Gastrocnemius medialis (tissue), 4 donors: ENCODE measurements around the gene PRKAG3. TPM values are rescaled to one million over a fixed set of nuclear protein-coding genes. Genes with fewer than 3 reads are reported as not detected.

Experiments
- ATAC-seq, 2 donors: fragments of 150-250 bp; one replicate each; pipeline ENCODE4 v1.9.1; 2016
- DNase-seq, 2 donors: peaks; one replicate each; pipeline ENCODE4 v3.0.0-alpha.2; 2019
- H3K27ac ChIP-seq, 4 donors: fragments of 200-600 bp; sonication (generic); 1 replicate in 1 of 4; 2 replicates in 3 of 4; pipeline ENCODE4 v1.5.1; 2016 to 2018; ENCODE audit warnings: mild to moderate bottlenecking in 2 of 4, moderate library complexity in 1 of 4
- H3K27me3 ChIP-seq, 3 donors: fragments of 200-600 bp; sonication (generic) in 2 of 3; 1 replicate in 1 of 3; 2 replicates in 2 of 3; pipeline versions ENCODE4 v1.5.1 to v1.6.0; 2016 to 2019; ENCODE audit warnings: mild to moderate bottlenecking in 1 of 3, moderate library complexity in 1 of 3
- H3K36me3 ChIP-seq, 2 donors: fragments of 200-600 bp; sonication (generic) in 1 of 2; one replicate each; pipeline ENCODE4 v1.5.1; 2017 to 2018
- H3K4me1 ChIP-seq, 2 donors: fragments of 200-600 bp; sonication (generic) in 1 of 2; one replicate each; pipeline ENCODE4 v1.5.1; 2016 to 2017; ENCODE audit warnings: mild to moderate bottlenecking in 2 of 2
- H3K4me3 ChIP-seq, 4 donors: fragments of 200-600 bp; sonication (generic) in 3 of 4; 1 replicate in 1 of 4; 2 replicates in 3 of 4; pipeline ENCODE4 v1.5.1; 2016 to 2019; ENCODE audit warnings: mild to moderate bottlenecking in 2 of 4
- H3K9me3 ChIP-seq, 3 donors: fragments of 200-600 bp; sonication (generic) in 2 of 3; 1 replicate in 1 of 3; 2 replicates in 2 of 3; pipeline ENCODE4 v1.5.1; 2016 to 2019
- POLR2A ChIP-seq, 2 donors: fragments of 450-650 bp; IDR thresholded peaks; one replicate each; pipeline ENCODE4 v1.6.1; 2017; ENCODE audit warnings: antibody characterized with exemption in 2 of 2, mild to moderate bottlenecking in 2 of 2, moderate library complexity in 2 of 2
- in situ Hi-C, 4 donors: fragments of 200-750 bp; cut with MboI; loops; one replicate each; pipeline versions ENCODE4 v1.15.0 to v1.8.0; 2017; ENCODE audit warnings: low sequenced_read_pairs in 4 of 4
- intact Hi-C: fragments of 100-400 bp; cut with DNase I; formaldehyde crosslinking; loops from one replicate; pipeline ENCODE4 v1.15.1; 2023; ENCODE audit warnings: low total_unique reads
- total RNA-seq, 4 donors: library from RNA; depleted of rRNA; stranded (reverse); fragments of >200 nt; gene quantifications; one replicate each; pipeline versions ENCODE4 v1.1.0 to v1.2.3, GENCODE V29; 2016
- TF ChIP-seq, protein P1 (sequence below), 5 experiments: fragments of 450-650 bp in 3 of 5; fragments of 200-600 bp in 2 of 5; sonication (generic) in 2 of 5; IDR thresholded peaks in 4 of 5; conservative IDR thresholded peaks in 1 of 5; 1 replicate in 4 of 5; 2 replicates in 1 of 5; pipeline ENCODE4 v1.5.1; 2016 to 2019; ENCODE audit warnings: antibody characterized with exemption in 5 of 5, mild to moderate bottlenecking in 3 of 5, moderate library complexity in 3 of 5

PRKAG3 gene
- total RNA-seq, 4 donors from 2014 or later, result 8.3 to 65.4 (median 44.3) TPM

- peaks cover 0 to 2% of the 10 kb centered on the region in 2 donors for H3K4me1 ChIP-seq
- no peaks in the 10 kb centered on the region for H3K27me3 ChIP-seq
- TF ChIP-seq POLR2A (IDR thresholded peaks at IDR 0.05), result no peak
- TF ChIP-seq, protein P1, sequence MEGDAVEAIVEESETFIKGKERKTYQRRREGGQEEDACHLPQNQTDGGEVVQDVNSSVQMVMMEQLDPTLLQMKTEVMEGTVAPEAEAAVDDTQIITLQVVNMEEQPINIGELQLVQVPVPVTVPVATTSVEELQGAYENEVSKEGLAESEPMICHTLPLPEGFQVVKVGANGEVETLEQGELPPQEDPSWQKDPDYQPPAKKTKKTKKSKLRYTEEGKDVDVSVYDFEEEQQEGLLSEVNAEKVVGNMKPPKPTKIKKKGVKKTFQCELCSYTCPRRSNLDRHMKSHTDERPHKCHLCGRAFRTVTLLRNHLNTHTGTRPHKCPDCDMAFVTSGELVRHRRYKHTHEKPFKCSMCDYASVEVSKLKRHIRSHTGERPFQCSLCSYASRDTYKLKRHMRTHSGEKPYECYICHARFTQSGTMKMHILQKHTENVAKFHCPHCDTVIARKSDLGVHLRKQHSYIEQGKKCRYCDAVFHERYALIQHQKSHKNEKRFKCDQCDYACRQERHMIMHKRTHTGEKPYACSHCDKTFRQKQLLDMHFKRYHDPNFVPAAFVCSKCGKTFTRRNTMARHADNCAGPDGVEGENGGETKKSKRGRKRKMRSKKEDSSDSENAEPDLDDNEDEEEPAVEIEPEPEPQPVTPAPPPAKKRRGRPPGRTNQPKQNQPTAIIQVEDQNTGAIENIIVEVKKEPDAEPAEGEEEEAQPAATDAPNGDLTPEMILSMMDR (IDR thresholded peaks at IDR 0.05 in 4 of 5, conservative IDR thresholded peaks at IDR 0.05 in 1 of 5), result no peak
- DNase-seq (no peak), ATAC-seq (no peak)
- H3K27ac ChIP-seq, result peak overlapping the region; percentile 41 to 77 (median 71)
- no peak overlapping the region for H3K4me3 ChIP-seq
- no peaks in the 10 kb centered on the region for H3K36me3 ChIP-seq
- in situ Hi-C loops (loop anchor here in 2 of 4 donors (5.0 to 10.0 kb wide), 2 partner anchors 55 to 123 kb away; partner anchors contain the start of gene CYP27A1 (in 1 of the 2)), intact Hi-C loops (loop anchor here (10.0 kb wide), 2 partner anchors 265 to 445 kb away; partner anchors contain the start of gene CTDSP1)
- peaks cover 0 to 4% (median 0%) of the 10 kb centered on the region in 3 donors for H3K9me3 ChIP-seq
Observed at GRCh38 chr2:218839888-218840287, 8.3 kb upstream of the PRKAG3 start.

GRCh38 chr2:218839430-218839829 lies 7.8 kb upstream of the PRKAG3 start:
- intact Hi-C loops, result loop anchor here (10.0 kb wide), 2 partner anchors 265 to 445 kb away; partner anchors contain the start of gene CTDSP1
- H3K27me3 ChIP-seq, result no peaks in the 10 kb centered on the region
- peak overlapping the region; percentile 41 to 77 (median 71) for H3K27ac ChIP-seq
- in situ Hi-C loops, result loop anchor here in 1 of 4 donors (10.0 kb wide), 1 partner anchor 55 kb away; the partner anchor contains the start of gene CYP27A1
- H3K4me1 ChIP-seq, result peaks cover 1 to 7% of the 10 kb centered on the region in 2 donors
- ATAC-seq, result peak; percentile 83 to 97
- TF ChIP-seq, protein P1 (IDR thresholded peaks at IDR 0.05 in 4 of 5, conservative IDR thresholded peaks at IDR 0.05 in 1 of 5), result no peak
- TF ChIP-seq POLR2A (IDR thresholded peaks at IDR 0.05), result no peak
- no peak overlapping the region for H3K4me3 ChIP-seq
- peak in 1 of 2 donors; percentile 68 for DNase-seq
- H3K36me3 ChIP-seq, result no peaks in the 10 kb centered on the region
- peaks cover 0 to 4% (median 0%) of the 10 kb centered on the region in 3 donors for H3K9me3 ChIP-seq

GRCh38 chr2:218837495-218837894 lies 5.9 kb upstream of the PRKAG3 start:
- in situ Hi-C loops, result loop anchor here in 1 of 4 donors (10.0 kb wide), 1 partner anchor 53 kb away; the partner anchor contains the start of gene CYP27A1
- H3K9me3 ChIP-seq, result peaks cover 0 to 4% (median 0%) of the 10 kb centered on the region in 3 donors
- no peaks in the 10 kb centered on the region for H3K27me3 ChIP-seq
- peaks cover 19 to 26% of the 10 kb centered on the region in 2 donors for H3K4me1 ChIP-seq
- H3K36me3 ChIP-seq, result no peaks in the 10 kb centered on the region
- H3K4me3 ChIP-seq, result no peak overlapping the region
- intact Hi-C loops, result loop anchor here (10.0 kb wide), 2 partner anchors 263 to 443 kb away; partner anchors contain the start of gene CTDSP1
- H3K27ac ChIP-seq, result no peak overlapping the region
- no peak for ATAC-seq
- no peak for DNase-seq
- TF ChIP-seq, protein P1 (IDR thresholded peaks at IDR 0.05 in 4 of 5, conservative IDR thresholded peaks at IDR 0.05 in 1 of 5), result no peak
- TF ChIP-seq POLR2A (IDR thresholded peaks at IDR 0.05), result no peak

GRCh38 chr2:218834685-218835084 lies 3.1 kb upstream of the PRKAG3 start:
- Histone ChIP-seq H3K4me3 (no peak overlapping the region), H3K9me3 (peaks cover 0 to 4% (median 0%) of the 10 kb centered on the region in 3 donors), H3K36me3 (no peaks in the 10 kb centered on the region), H3K27ac (peak overlapping the region; percentile 53 to 95 (median 95)), H3K4me1 (peaks cover 46 to 53% of the 10 kb centered on the region in 2 donors), H3K27me3 (no peaks in the 10 kb centered on the region)
- DNase-seq (no peak), ATAC-seq (no peak)
- intact Hi-C loops, result loop anchor here (5.0 to 10.0 kb wide), 3 partner anchors 177 to 440 kb away; partner anchors contain the start of genes BCS1L, CTDSP1 and ZNF142
- no peak for TF ChIP-seq POLR2A (IDR thresholded peaks at IDR 0.05)
- TF ChIP-seq, protein P1 (IDR thresholded peaks at IDR 0.05 in 4 of 5, conservative IDR thresholded peaks at IDR 0.05 in 1 of 5), result no peak
- in situ Hi-C loops, result loop anchor here in 1 of 4 donors (10.0 kb wide), 1 partner anchor 50 kb away; the partner anchor contains the start of gene CYP27A1
